Type B pancreatic cell (in vitro differentiated cells): ENCODE data around the gene PTP4A2. TPM values are rescaled to one million over a fixed set of nuclear protein-coding genes. Genes with fewer than 3 reads are reported as not detected.
A peak's percentile ranks its signal among the peaks of the same experiment; 100 is the strongest.
"Not testable (repeated sequence)": the region's sequence is repeated elsewhere in the genome, so short reads cannot be mapped to it uniquely, and the experiment has no call there.

ENCODE experiments used
- DNase-seq: peaks from one replicate; pipeline ENCODE4 v3.0.0; 2021; ENCODE audit warnings: mixed read lengths; ENCODE audit not compliant: unreplicated experiment; ENCODE audit errors: extremely low spot score
- H3K27ac Mint-ChIP-seq: 2 replicates; pipeline ENCODE4 v1.8.0; 2021; ENCODE audit warnings: mild to moderate bottlenecking, mixed read lengths
- H3K27me3 Mint-ChIP-seq: 2 replicates; pipeline ENCODE4 v1.8.0; 2021; ENCODE audit warnings: mixed read lengths
- H3K36me3 Mint-ChIP-seq: 2 replicates; pipeline ENCODE4 v1.8.0; 2021; ENCODE audit warnings: mixed read lengths
- H3K4me1 Mint-ChIP-seq: one replicate; pipeline ENCODE4 v1.8.0; 2021; ENCODE audit warnings: mixed read lengths; ENCODE audit not compliant: unreplicated experiment
- H3K4me3 Mint-ChIP-seq: 2 replicates; pipeline ENCODE4 v1.8.0; 2021; ENCODE audit warnings: mild to moderate bottlenecking, mixed read lengths
- H3K9me3 Mint-ChIP-seq: 2 replicates; pipeline ENCODE4 v1.8.0; 2021; ENCODE audit warnings: mixed read lengths
- CTCF ChIP-seq: fragments of 200-600 bp; sonication (generic); conservative IDR thresholded peaks from 2 replicates; pipeline ENCODE4 v1.5.0; 2021; ENCODE audit warnings: antibody characterized with exemption, mild to moderate bottlenecking
- total RNA-seq: library from RNA; stranded (reverse); gene quantifications from 2 replicates; pipeline ENCODE4 v1.2.1, GENCODE V29; 2021; ENCODE audit warnings: low replicate concordance

Gene PTP4A2
- total RNA-seq, 1 donor from 2014 or later, result 150 TPM

DNA sequence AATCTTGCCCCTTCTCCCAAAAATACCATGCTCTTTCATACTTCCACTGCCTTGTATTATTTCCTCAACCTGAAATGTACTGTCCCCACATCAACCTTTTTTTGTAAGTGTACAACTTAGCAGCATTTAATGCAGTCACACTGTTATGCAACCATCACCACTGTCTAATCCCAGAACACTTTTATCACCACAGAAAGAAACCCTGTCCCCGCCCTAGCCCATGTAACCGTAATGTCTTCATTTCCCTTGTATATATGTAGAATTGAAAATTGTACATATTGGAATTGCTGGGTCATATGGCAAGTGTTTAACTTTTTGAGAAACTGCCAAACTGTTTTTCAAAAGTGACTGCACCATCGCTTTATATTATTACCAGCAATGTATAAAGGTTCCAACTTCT, 37.4 kb downstream of the PTP4A2 start:
- Mint-ChIP-seq H3K36me3 (peaks cover 3% of the 10 kb centered on the region), H3K4me1 (no peaks in the 10 kb centered on the region), H3K27ac (no peak overlapping the region), H3K27me3 (no peaks in the 10 kb centered on the region), H3K4me3 (no peak overlapping the region), H3K9me3 (peaks cover 4% of the 10 kb centered on the region)
- TF ChIP-seq CTCF, result no peak
- DNase-seq, result no peak

DNA sequence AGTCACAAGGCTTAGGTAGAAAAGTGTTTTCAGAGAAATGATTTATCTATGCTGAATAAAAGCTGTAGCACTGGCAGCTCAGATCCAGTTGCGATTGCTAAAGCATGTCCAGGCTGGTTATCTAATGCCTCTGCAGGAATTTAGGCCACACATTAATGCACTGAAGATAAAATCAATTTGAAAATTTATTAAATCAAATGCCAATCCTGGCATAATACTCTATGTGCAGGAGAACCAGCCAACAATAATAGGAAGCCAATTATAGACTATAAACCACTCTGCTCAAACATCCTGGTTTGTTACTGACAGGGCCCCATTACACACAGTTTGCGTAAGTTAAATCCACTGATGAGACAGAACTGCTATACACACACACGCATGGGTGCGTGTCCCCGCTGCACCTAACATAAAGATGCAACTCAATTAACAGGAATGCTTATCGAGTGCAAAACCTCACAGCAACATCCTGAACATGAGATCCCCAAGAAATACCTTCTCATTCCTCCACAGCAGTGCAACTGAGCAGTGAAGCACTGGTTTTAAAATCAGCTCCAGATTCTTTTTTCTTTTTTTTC, 40.6 kb downstream of the PTP4A2 start:
- no peak for DNase-seq

GRCh38 chr1:31895474-31896198, 42.5 kb downstream of the PTP4A2 start:
- not testable (repeated sequence) for H3K27me3 Mint-ChIP-seq, DNase-seq, H3K9me3 Mint-ChIP-seq, H3K4me3 Mint-ChIP-seq, H3K27ac Mint-ChIP-seq, H3K4me1 Mint-ChIP-seq, H3K36me3 Mint-ChIP-seq

More for the DNA sequence above, 40.6 kb downstream of the PTP4A2 start:
- no peak overlapping the region for H3K27ac Mint-ChIP-seq
- H3K9me3 Mint-ChIP-seq, result peaks cover 9% of the 10 kb centered on the region
- H3K27me3 Mint-ChIP-seq, result no peaks in the 10 kb centered on the region
- no peaks in the 10 kb centered on the region for H3K36me3 Mint-ChIP-seq
- no peak overlapping the region for H3K4me3 Mint-ChIP-seq
- H3K4me1 Mint-ChIP-seq, result no peaks in the 10 kb centered on the region
- TF ChIP-seq CTCF, result no peak

- H3K36me3 Mint-ChIP-seq, result no peaks in the 10 kb centered on the region
- no peaks in the 10 kb centered on the region for H3K27me3 Mint-ChIP-seq
- TF ChIP-seq CTCF, result no peak
- H3K4me1 Mint-ChIP-seq, result no peaks in the 10 kb centered on the region
- peak overlapping the region; percentile 26 for H3K27ac Mint-ChIP-seq
- peaks cover 4% of the 10 kb centered on the region for H3K9me3 Mint-ChIP-seq
- no peak for DNase-seq
- H3K4me3 Mint-ChIP-seq, result no peak overlapping the region
Measured at GRCh38 chr1:31891280-31891679, 46.9 kb downstream of the PTP4A2 start.

DNA sequence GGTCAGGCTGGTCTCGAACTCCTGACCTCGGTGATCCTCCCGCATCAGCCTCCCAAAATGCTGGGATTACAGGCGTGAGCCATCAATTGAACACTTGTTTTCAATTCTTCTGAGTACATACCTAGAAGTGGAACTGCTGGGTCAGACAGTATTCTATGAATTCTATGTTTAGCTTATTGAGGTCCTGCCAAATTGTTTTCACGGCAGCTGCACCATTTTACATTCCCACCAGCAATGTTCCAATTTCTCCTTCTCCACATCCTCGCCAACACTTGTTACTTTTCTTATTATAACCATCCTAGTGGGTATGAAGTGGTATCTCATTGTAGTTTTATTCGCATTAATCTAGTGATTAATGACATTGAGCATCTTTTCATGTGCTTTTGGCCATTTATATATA, 49.9 kb downstream of the PTP4A2 start:
- Mint-ChIP-seq H3K27me3 (no peaks in the 10 kb centered on the region), H3K9me3 (no peaks in the 10 kb centered on the region), H3K36me3 (no peaks in the 10 kb centered on the region), H3K4me3 (no peak overlapping the region), H3K4me1 (no peaks in the 10 kb centered on the region), H3K27ac (no peak overlapping the region)
- TF ChIP-seq CTCF, result no peak
- DNase-seq, result no peak

DNA sequence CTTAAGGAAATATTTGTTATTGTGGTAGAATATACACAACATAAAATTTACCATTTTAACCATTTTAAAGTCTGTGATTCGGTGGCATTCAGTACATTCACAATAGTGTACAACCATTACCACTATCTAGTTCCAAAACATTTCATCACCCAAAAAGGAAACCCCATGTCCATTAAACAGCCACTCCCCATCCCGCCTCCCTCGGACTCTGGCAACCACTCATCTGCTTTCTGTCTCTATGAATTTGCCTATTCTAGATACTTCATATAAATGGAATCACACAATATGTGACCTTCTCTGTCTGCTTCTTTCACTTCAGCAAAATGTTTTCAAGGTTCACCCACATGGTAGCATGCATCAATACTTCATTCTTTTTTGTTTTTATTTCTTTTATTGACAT, 51.3 kb downstream of the PTP4A2 start:
- no peak for DNase-seq
- Mint-ChIP-seq H3K9me3 (no peaks in the 10 kb centered on the region), H3K4me3 (no peak overlapping the region), H3K27ac (peak overlapping the region; percentile 64), H3K36me3 (no peaks in the 10 kb centered on the region), H3K27me3 (no peaks in the 10 kb centered on the region), H3K4me1 (no peaks in the 10 kb centered on the region)
- TF ChIP-seq CTCF, result no peak
